ENCODE data around the gene RAB7B. TPM values are rescaled to one million over a fixed set of nuclear protein-coding genes. Genes with fewer than 3 reads are reported as not detected.

RAB7B gene
- total and polyA plus RNA-seq, 9 of the 15 experiments (the other 6 are each of a cell fraction or from before 2014, with no cell fraction given), result 0.03 to 0.29 (median 0.07) TPM; not detected in 4

DNA sequence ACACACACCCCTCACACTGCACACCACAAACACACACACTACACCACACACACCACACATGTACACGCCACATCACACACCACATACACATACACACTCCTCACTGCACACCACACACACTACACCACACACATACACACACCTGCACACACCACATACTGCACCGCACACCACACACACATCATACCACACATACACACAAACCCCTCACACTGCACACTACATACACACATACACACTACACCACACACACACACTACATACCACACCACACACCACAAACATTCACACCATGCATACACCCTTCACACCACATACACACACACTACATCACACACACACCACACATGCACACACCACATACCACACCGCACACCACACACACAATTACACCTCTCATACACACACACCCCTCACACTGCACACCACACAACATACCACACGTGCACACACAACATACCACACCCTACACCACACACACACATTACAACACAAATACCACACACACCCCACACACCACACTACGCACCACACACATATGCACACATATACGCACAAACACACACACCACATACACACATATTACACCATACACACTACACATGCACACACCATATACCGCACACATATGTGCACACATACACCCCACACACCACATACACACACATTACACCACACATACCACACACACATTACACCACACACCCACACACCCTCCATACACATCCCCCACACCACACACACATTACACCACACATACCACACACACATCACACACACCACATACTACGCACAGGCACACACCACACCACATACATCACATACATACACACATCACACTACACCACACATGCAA lies 29.6 kb downstream of the RAB7B start:
- Histone ChIP-seq H4K20me1 (replicated peaks; ENCODE audit: control insufficient read depth, insufficient read depth, low read length) (peaks cover 8% of the 10 kb centered on the region; the same call in 1 of the 2 replicates), H3K4me3 (no peak overlapping the region), H3K79me2 (ENCODE audit: control insufficient read depth, insufficient read depth, low read length) (no peaks in the 10 kb centered on the region), H3K27me3 (ENCODE audit: control insufficient read depth in 2 of 2, insufficient read depth in 2 of 2, low read length in 2 of 2) (peaks cover 11 to 32% of the 10 kb centered on the region in 2 experiments), H3K36me3 (ENCODE audit: control insufficient read depth, insufficient read depth, low read length) (no peaks in the 10 kb centered on the region), H3K4me1 (replicated peaks in 1 of 2; ENCODE audit: control insufficient read depth in 2 of 2, insufficient read depth in 2 of 2, low read length in 2 of 2) (peaks cover 0 to 4% of the 10 kb centered on the region in 2 experiments; a peak in 1 of 5 replicates), H3K9ac (ENCODE audit: insufficient read depth in 1 of 2, low read depth in 2 of 2, low read length in 2 of 2) (no peak overlapping the region), H3K4me2 (ENCODE audit: insufficient read depth, low read length) (no peak overlapping the region), H2AFZ (ENCODE audit: low read depth, low read length) (no peak overlapping the region), H3K27ac (ENCODE audit: extremely low read depth, low read depth, low read length) (no peak overlapping the region), H3K9me1 (ENCODE audit: control insufficient read depth, insufficient read depth, low read length) (no peaks in the 10 kb centered on the region), H3K9me3 (replicated peaks; ENCODE audit: control insufficient read depth, insufficient read depth, low read depth, low read length) (no peaks in the 10 kb centered on the region; the same call in 1 of the 2 replicates)
- ATAC-seq, result no peak
- FAIRE-seq, result no peak
- BruUV-seq (replicated peaks), result no TSS peak
- WGBS (ENCODE audit: insufficient coverage, low coverage, missing lambda C conversion rate), result 30% methylated on average over 8 of the region's 8 CpGs
- intact Hi-C loops (cut with micrococcal nuclease), result no loop called here
- in situ Hi-C loops (cut with MboI), result no loop called here
- ChIA-PET CTCF (ENCODE audit: low intra/inter-chr PET ratio) (no interaction called here), POLR2A (no interaction called here)
- DNase-seq (ENCODE audit: extremely low read depth in 1 of 4, low spot score in 3 of 4), result no peak
- TF ChIP-seq ELF4 (CRISPR knock-in tag; IDR thresholded peaks at IDR 0.05), result peak; percentile 11; the same call in 1 of the 2 replicates
- TF ChIP-seq OTX1 (CRISPR knock-in tag; IDR thresholded peaks at IDR 0.05), result 0 out of 2 replicates have a peak, but pooled peaks have one; percentile 38
- TF ChIP-seq KLF13 (tag; IDR thresholded peaks at IDR 0.05; ENCODE audit: borderline replicate concordance, low read depth), result no peak
- no peak for TF ChIP-seq SAFB2 (IDR thresholded peaks at IDR 0.05; ENCODE audit: borderline replicate concordance, low read depth, low read length, severe bottlenecking)
- TF ChIP-seq, protein P1, sequence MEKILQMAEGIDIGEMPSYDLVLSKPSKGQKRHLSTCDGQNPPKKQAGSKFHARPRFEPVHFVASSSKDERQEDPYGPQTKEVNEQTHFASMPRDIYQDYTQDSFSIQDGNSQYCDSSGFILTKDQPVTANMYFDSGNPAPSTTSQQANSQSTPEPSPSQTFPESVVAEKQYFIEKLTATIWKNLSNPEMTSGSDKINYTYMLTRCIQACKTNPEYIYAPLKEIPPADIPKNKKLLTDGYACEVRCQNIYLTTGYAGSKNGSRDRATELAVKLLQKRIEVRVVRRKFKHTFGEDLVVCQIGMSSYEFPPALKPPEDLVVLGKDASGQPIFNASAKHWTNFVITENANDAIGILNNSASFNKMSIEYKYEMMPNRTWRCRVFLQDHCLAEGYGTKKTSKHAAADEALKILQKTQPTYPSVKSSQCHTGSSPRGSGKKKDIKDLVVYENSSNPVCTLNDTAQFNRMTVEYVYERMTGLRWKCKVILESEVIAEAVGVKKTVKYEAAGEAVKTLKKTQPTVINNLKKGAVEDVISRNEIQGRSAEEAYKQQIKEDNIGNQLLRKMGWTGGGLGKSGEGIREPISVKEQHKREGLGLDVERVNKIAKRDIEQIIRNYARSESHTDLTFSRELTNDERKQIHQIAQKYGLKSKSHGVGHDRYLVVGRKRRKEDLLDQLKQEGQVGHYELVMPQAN (IDR thresholded peaks at IDR 0.05; ENCODE audit: borderline replicate concordance), result peak; percentile 5; the same call in 1 of the 2 replicates
- TF ChIP-seq MEIS2 (IDR thresholded peaks at IDR 0.05; ENCODE audit: partially characterized antibody), result no peak
- TF ChIP-seq, protein P2, sequence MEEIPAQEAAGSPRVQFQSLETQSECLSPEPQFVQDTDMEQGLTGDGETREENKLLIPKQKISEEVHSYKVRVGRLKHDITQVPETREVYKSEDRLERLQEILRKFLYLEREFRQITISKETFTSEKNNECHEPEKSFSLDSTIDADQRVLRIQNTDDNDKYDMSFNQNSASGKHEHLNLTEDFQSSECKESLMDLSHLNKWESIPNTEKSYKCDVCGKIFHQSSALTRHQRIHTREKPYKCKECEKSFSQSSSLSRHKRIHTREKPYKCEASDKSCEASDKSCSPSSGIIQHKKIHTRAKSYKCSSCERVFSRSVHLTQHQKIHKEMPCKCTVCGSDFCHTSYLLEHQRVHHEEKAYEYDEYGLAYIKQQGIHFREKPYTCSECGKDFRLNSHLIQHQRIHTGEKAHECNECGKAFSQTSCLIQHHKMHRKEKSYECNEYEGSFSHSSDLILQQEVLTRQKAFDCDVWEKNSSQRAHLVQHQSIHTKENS (CRISPR knock-in tag; IDR thresholded peaks at IDR 0.05), result no peak
- 0 out of 2 replicates have a peak, but pooled peaks have one; percentile 16 for TF ChIP-seq STAG1 (CRISPR knock-in tag; IDR thresholded peaks at IDR 0.05; ENCODE audit: borderline replicate concordance)
- peak; percentile 92; the same call in 1 of the 2 replicates for TF ChIP-seq TSC22D4 (tag; IDR thresholded peaks at IDR 0.05)
- TF ChIP-seq, protein P3, sequence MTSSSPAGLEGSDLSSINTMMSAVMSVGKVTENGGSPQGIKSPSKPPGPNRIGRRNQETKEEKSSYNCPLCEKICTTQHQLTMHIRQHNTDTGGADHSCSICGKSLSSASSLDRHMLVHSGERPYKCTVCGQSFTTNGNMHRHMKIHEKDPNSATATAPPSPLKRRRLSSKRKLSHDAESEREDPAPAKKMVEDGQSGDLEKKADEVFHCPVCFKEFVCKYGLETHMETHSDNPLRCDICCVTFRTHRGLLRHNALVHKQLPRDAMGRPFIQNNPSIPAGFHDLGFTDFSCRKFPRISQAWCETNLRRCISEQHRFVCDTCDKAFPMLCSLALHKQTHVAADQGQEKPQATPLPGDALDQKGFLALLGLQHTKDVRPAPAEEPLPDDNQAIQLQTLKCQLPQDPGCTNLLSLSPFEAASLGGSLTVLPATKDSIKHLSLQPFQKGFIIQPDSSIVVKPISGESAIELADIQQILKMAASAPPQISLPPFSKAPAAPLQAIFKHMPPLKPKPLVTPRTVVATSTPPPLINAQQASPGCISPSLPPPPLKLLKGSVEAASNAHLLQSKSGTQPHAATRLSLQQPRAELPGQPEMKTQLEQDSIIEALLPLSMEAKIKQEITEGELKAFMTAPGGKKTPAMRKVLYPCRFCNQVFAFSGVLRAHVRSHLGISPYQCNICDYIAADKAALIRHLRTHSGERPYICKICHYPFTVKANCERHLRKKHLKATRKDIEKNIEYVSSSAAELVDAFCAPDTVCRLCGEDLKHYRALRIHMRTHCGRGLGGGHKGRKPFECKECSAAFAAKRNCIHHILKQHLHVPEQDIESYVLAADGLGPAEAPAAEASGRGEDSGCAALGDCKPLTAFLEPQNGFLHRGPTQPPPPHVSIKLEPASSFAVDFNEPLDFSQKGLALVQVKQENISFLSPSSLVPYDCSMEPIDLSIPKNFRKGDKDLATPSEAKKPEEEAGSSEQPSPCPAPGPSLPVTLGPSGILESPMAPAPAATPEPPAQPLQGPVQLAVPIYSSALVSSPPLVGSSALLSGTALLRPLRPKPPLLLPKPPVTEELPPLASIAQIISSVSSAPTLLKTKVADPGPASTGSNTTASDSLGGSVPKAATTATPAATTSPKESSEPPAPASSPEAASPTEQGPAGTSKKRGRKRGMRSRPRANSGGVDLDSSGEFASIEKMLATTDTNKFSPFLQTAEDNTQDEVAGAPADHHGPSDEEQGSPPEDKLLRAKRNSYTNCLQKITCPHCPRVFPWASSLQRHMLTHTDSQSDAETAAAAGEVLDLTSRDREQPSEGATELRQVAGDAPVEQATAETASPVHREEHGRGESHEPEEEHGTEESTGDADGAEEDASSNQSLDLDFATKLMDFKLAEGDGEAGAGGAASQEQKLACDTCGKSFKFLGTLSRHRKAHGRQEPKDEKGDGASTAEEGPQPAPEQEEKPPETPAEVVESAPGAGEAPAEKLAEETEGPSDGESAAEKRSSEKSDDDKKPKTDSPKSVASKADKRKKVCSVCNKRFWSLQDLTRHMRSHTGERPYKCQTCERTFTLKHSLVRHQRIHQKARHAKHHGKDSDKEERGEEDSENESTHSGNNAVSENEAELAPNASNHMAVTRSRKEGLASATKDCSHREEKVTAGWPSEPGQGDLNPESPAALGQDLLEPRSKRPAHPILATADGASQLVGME (CRISPR knock-in tag; IDR thresholded peaks at IDR 0.05), result no peak
